ENCODE results near the gene S1PR1. TPM values are rescaled to one million over a fixed set of nuclear protein-coding genes. Genes with fewer than 3 reads are reported as not detected.
A peak's percentile ranks its signal among the peaks of the same experiment; 100 is the strongest.

Gene S1PR1
- total and polyA plus RNA-seq, 2 donors from 2014 or later: 14.2 to 51.6 TPM

GRCh38 chr1:101238031-101238628 is 1.3 kb downstream of the S1PR1 start:
- no peak for FAIRE-seq
- Histone ChIP-seq H3K4me3 (ENCODE audit: low read length in 3 of 3) (peak overlapping the region; percentile 24 to 49 (median 35)), H3K36me3 (ENCODE audit: control insufficient read depth in 2 of 3, insufficient read depth in 3 of 3, low read length in 3 of 3) (no peaks in the 10 kb centered on the region), H3K9me3 (ENCODE audit: control insufficient read depth in 2 of 3, insufficient read depth in 1 of 3, low read length in 3 of 3) (no peaks in the 10 kb centered on the region), H3K4me1 (ENCODE audit: control insufficient read depth in 2 of 3, insufficient read depth in 2 of 3, low read depth in 1 of 3, low read length in 3 of 3) (peaks cover 0 to 13% (median 0%) of the 10 kb centered on the region in 3 donors), H3K27ac (ENCODE audit: low read depth in 2 of 2, low read length in 2 of 2) (peak overlapping the region in 1 of 2 donors; percentile 33), H3K27me3 (ENCODE audit: control insufficient read depth, insufficient read depth, low read length) (no peaks in the 10 kb centered on the region), H3K9ac (ENCODE audit: low read length in 3 of 3) (peak overlapping the region in 2 of 3 donors; percentile 41 to 42)
- TF ChIP-seq, protein P1, sequence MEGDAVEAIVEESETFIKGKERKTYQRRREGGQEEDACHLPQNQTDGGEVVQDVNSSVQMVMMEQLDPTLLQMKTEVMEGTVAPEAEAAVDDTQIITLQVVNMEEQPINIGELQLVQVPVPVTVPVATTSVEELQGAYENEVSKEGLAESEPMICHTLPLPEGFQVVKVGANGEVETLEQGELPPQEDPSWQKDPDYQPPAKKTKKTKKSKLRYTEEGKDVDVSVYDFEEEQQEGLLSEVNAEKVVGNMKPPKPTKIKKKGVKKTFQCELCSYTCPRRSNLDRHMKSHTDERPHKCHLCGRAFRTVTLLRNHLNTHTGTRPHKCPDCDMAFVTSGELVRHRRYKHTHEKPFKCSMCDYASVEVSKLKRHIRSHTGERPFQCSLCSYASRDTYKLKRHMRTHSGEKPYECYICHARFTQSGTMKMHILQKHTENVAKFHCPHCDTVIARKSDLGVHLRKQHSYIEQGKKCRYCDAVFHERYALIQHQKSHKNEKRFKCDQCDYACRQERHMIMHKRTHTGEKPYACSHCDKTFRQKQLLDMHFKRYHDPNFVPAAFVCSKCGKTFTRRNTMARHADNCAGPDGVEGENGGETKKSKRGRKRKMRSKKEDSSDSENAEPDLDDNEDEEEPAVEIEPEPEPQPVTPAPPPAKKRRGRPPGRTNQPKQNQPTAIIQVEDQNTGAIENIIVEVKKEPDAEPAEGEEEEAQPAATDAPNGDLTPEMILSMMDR (IDR thresholded peaks at IDR 0.05; ENCODE audit: borderline replicate concordance, extremely low read depth, insufficient read depth): no peak
- intact Hi-C loops (cut with DNase I): no loop called here
- peak in 3 of 5 donors; percentile 28 to 67 (median 45) for DNase-seq

GRCh38 chr1:101238681-101239094 is 1.9 kb downstream of the S1PR1 start:
- peak overlapping the region; percentile 33 to 69 for H3K27ac ChIP-seq (ENCODE audit: low read depth in 2 of 2, low read length in 2 of 2)
- DNase-seq: peak; percentile 84 to 93 (median 87)
- FAIRE-seq: no peak
- H3K36me3 ChIP-seq (ENCODE audit: control insufficient read depth in 2 of 3, insufficient read depth in 3 of 3, low read length in 3 of 3): no peaks in the 10 kb centered on the region
- no peaks in the 10 kb centered on the region for H3K9me3 ChIP-seq (ENCODE audit: control insufficient read depth in 2 of 3, insufficient read depth in 1 of 3, low read length in 3 of 3)
- TF ChIP-seq, protein P1 (IDR thresholded peaks at IDR 0.05; ENCODE audit: borderline replicate concordance, extremely low read depth, insufficient read depth): peak; percentile 82
- no peaks in the 10 kb centered on the region for H3K27me3 ChIP-seq (ENCODE audit: control insufficient read depth, insufficient read depth, low read length)
- peak overlapping the region; percentile 14 to 49 (median 24) for H3K4me3 ChIP-seq (ENCODE audit: low read length in 3 of 3)
- peaks cover 0 to 13% (median 0%) of the 10 kb centered on the region in 3 donors for H3K4me1 ChIP-seq (ENCODE audit: control insufficient read depth in 2 of 3, insufficient read depth in 2 of 3, low read depth in 1 of 3, low read length in 3 of 3)
- peak overlapping the region in 2 of 3 donors; percentile 24 to 41 for H3K9ac ChIP-seq (ENCODE audit: low read length in 3 of 3)
- intact Hi-C loops (cut with DNase I): no loop called here

- DNase-seq (peak in 1 of 5 donors; percentile 65), FAIRE-seq (no peak)
- TF ChIP-seq, protein P1 (IDR thresholded peaks at IDR 0.05; ENCODE audit: borderline replicate concordance, extremely low read depth, insufficient read depth): no peak
- peak overlapping the region in 1 of 3 donors; percentile 2 for H3K9ac ChIP-seq (ENCODE audit: low read length in 3 of 3)
- intact Hi-C loops (cut with DNase I): no loop called here
- H3K4me3 ChIP-seq (ENCODE audit: low read length in 3 of 3): peak overlapping the region in 2 of 3 donors; percentile 24 to 47
- no peaks in the 10 kb centered on the region for H3K27me3 ChIP-seq (ENCODE audit: control insufficient read depth, insufficient read depth, low read length)
- no peaks in the 10 kb centered on the region for H3K36me3 ChIP-seq (ENCODE audit: control insufficient read depth in 2 of 3, insufficient read depth in 3 of 3, low read length in 3 of 3)
- peaks cover 0 to 13% (median 0%) of the 10 kb centered on the region in 3 donors for H3K4me1 ChIP-seq (ENCODE audit: control insufficient read depth in 2 of 3, insufficient read depth in 2 of 3, low read depth in 1 of 3, low read length in 3 of 3)
- peak overlapping the region; percentile 33 to 69 for H3K27ac ChIP-seq (ENCODE audit: low read depth in 2 of 2, low read length in 2 of 2)
- peaks cover 0 to under 1% (median 0%) of the 10 kb centered on the region in 3 donors for H3K9me3 ChIP-seq (ENCODE audit: control insufficient read depth in 2 of 3, insufficient read depth in 1 of 3, low read length in 3 of 3)
Observed at GRCh38 chr1:101239095-101240040, 2.5 kb downstream of the S1PR1 start.

Measured in kidney (tissue), 14 donors.